CD4-positive, alpha-beta T cell treated with Interleukin-6 at 100 ng/mL for 8 hours (primary cell): Measurements from ENCODE around the gene NOP53.
A peak's percentile ranks its signal among the peaks of the same experiment; 100 is the strongest.
"Not testable (repeated sequence)": the region's sequence is repeated elsewhere in the genome, so short reads cannot be mapped to it uniquely, and the experiment has no call there.

Experiments used
- DNase-seq: peaks from one replicate; pipeline ENCODE4 v3.0.0-alpha.2; 2020; ENCODE audit warnings: mixed read lengths, low spot score

Gene NOP53

DNA sequence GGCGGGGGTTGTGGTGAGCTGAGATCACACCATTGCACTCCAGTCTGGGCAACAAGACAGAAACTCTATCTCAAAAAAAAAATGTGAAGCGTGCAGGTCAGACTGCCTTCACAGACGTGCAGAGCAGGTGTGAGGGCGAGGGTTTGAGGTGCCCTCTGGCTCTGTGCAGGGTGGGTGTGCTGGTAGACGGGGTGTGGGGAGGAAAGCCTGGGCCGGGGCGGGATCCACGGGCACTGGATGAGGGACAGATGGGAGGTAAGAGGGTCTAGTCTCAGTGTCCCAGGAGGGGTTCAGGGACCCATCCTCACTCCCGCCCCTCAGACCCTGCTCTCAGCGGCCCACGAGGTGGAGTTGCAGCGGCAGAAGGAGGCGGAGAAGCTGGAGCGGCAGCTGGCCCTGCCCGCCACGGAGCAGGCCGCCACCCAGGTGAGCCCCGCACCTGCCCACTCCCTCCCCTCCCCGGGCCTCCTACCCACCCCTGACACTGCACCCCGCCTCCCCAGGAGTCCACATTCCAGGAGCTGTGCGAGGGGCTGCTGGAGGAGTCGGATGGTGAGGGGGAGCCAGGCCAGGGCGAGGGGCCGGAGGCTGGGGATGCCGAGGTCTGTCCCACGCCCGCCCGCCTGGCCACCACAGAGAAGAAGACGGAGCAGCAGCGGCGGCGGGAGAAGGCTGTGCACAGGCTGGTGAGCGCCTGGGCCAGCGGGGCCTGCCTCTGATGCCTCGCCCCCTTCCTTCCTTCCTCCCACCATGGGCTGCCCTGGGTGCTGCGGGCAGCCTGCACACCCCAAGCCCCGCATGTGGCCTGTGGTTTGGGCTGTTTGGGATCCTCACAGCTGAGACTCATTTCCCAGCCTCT, 9.1 kb downstream of the NOP53 start:
- DNase-seq, result no peak

DNA sequence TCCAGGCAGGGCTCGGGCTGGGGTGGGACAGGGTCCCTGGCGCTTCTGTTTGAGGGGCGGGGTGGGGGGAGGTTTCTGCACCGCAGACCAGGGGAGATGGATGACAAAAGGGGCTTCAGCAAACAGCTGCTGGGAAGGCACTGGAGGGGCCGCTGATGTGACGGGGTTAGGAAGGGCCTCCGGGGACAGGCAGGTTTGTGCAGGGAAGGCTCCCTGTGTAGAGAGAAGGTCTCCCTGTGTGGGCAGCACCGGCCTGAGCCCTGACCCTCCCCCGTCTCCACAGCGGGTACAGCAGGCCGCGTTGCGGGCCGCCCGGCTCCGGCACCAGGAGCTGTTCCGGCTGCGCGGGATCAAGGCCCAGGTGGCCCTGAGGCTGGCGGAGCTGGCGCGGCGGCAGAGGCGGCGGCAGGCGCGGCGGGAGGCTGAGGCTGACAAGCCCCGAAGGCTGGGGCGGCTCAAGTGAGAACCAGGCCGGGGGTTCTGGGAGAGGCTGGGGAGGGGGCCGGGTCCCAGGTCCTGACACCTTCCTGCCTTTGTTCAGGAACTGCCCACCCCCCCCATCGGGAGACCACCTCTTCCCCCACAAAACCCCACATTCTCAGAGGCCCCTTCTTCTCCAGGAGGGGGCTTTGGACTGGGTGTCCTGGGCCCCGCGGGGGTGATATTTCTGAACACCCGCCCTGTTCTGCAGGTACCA, 9.9 kb downstream of the NOP53 start:
- no peak for DNase-seq

DNA sequence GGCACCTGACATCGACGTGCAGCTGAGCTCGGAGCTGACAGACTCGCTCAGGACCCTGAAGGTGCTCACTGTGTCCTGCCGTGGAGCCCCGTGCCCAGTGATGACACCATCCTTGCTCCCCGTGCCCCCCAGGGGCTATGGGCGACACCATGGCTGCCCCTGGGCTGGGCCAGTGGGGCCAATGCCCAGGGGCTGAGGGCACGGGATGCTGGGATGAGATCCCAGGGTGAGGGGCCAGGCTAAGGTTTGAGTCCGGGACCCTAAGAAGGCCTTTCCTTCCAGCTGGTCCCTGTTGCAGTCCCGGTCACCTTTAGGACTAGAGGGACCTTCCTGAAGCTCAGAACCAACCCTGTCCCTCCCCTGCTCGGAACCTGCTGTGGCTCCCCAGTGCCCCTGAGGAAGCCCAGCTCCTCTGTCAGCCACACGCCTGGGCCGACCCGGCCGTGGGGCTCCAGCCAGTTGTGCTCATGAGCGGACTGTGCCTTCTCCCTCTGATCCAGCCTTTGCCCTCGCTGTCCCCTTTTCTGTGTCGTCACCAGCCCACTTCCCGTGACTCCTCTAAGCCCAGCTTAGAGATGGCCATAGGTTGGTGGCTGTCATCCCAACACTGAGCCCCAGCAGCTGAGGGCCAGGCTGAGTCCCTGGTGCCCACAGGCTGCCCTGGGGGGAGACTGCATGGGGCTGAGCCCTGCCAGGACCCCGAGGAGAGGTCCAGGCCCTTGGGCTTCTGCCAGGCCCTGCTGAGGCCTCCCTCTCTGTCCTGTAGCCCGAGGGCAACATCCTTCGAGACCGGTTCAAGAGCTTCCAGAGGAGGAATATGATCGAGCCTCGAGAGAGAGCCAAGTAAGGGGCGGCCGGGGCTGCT, 10.6 kb downstream of the NOP53 start:
- DNase-seq, result no peak

DNA sequence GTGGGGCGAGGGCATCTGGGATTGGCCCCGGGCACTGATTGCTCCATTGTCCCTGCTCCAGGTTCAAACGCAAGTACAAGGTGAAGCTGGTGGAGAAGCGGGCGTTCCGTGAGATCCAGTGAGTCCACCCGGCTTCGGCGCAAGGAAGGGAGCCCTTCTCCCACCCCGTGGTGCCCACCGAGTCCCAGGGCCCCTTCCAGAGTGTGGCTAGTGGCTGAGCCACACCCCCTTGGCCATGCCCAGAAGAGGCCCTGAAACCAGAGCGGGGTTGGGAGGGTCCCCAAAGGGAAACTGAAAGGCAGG, 11.2 kb downstream of the NOP53 start:
- no peak for DNase-seq

DNA sequence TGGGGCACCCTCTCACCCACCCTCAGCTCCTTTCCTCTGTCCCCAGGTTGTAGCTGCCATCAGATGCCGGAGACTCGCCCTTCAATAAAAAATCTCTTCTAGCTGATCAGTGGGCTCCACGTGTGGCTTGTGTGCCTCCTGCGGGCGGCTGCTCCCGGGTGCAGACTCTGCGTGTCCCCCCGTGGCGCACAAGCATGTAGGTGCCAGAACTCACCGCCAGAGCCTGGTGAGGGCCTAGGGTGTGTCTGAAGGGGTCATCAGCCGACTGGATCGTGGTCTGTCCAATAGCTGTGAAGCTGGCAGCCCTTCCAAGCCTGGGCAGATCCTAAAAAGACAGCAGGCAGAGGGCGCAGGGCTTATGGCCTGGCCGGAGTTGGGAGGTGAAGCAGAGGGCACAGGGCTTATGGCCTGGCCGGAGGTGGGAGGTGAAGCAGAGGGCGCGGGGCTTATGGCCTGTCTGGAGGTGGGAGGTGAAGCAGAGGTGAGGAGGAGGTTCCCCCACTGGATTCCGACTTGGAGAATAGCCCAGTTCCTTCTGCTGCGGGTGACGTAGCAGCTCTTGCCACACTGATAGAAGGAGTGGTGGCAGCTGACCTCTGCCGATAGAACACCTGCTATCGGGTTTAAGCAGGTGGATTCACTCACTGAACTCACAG, 11.7 kb downstream of the NOP53 start:
- no peak for DNase-seq

DNA sequence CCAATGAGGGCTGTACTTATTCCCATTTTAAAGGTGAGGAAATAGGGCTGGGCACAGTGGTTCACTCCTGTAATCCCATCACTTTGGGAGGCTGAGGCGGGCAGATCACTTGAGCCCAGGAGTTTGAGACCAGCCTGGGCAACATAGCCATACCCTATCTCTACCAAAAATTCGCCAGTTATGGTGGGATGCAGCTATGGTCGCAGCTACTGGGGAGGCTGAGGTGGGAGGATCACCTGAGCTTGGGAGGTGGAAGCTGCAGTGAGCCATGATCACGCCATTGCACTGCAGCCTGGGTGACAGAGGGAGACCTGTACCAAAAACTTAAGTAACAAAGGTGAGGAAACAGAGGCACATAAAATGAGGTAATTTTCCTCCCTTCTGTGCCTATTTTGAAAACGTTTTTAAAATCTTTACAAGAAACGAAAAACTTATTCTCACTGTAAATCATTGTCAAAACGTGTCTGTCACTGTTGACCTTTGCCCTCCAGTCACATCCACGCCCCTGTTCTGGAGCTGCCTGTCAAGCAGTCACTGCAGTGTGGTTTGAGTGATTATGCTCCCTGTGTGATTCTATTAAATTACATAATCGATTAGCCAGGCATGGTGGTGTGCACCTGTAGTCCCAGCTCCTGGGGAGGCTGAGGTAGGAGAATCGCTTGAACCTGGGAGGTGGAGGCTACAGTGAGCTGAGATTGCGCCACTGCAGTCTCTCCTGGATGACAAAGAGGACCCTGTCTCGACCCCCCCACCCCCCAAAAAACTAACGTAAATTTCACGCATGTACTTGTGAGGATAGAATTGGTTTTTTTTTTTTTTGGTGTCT, 12.5 kb downstream of the NOP53 start:
- DNase-seq, result no peak

DNA sequence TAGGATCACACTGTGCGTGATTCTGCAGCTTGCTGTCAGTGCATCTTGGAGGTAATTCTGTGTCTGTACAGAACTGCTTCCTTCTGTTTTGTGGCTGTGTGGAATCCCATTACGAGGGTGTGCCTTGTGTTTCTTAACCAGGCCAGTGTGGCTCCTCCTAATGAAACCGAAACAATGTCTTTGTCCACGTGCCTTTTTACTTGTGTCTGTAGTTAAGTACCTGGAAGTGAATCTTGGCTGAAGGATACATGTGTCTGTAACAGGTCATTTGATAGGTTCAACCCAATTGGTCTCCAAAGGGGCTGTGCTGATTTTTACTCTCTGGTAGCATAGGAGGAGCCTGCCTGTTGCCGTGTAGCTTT, 13.1 kb downstream of the NOP53 start:
- no peak for DNase-seq

DNA sequence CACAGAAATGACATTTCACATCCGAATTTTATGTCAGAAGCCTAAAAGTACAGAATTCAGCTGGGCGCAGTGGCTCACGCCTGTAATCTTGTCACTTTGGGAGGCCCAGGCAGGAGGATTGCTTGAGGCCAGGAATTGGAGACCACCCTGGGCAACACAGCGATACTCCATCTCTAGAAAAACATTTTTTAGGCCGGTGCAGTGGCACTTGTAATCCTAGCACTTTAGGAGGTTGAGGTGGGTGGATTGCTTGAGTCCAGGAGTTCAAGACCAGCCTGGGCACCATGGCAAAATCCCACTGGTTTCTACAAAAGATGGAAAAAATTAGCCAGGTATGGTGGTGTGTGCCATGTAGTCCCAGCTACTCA, 15.3 kb downstream of the NOP53 start:
- DNase-seq, result no peak

DNA sequence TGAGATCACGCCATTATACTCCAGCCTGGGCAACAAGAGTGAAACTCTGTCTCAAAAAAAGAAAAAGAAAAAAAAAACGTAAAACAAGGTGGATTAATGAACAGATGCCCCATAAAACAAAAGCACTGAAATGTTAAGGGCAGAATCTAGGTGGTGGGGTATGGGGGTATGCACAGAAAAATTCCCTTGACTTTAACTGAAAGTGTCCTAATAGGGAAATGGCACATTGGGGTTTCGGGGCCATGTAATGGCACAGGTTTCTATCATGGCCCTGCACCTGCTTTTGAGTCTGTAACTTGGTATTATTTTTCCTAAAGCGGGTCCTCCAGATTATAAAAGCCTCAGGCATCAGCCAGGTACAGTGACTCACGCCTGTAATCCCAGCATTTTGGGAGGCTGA, 16.2 kb downstream of the NOP53 start:
- no peak for DNase-seq

DNA sequence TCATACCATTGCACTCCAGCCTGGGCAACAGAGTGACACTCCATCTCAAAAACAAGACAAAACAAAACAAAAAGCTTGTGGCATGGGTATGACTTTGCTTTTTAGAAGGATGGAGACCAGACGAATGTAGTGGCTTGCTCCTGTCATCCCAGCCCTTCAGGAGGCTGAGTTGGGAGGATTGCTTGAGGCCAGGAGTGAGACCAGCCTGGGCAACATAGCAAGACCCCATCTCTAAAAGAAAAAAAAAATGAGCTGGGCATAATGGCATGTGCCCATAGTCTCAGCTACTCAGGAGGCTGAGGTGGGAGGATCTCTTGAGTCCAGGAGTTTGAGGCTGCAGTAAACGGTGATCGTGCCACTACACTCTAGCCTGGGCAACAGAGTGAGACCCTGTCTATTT, 16.8 kb downstream of the NOP53 start:
- DNase-seq, result no peak

DNA sequence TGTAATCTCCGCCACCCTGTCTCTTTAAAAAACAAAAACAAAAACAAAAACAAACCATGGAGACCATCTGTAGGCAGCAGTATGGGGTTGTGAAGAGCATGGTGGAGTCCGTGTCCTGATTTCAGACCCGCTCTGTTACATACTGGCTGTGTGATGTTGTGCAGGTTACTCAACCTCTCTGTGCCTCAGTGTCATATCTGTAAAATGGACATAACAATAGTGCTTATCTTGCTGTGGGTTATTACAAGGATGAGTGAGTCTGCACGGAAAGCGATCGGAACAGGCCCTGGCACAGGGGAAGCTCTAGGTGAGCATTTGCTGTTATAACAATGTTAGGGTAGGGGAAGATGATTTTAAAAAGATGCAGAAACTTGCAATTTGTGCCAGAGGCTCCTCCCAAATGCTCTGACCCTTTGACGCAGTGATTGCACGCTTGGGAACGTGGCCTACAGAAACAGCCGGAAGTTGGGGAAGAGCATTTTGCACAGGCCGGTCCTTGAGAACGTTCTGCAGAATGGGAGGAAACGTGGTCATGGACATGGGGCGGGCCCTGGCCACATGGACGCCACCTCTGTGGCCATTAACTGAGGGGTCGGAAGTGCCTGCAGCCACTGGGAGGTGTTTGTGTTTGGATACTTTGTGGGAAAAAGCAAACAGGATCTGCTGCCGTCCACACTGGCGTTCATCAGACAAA, 17.4 kb downstream of the NOP53 start:
- no peak for DNase-seq

DNA sequence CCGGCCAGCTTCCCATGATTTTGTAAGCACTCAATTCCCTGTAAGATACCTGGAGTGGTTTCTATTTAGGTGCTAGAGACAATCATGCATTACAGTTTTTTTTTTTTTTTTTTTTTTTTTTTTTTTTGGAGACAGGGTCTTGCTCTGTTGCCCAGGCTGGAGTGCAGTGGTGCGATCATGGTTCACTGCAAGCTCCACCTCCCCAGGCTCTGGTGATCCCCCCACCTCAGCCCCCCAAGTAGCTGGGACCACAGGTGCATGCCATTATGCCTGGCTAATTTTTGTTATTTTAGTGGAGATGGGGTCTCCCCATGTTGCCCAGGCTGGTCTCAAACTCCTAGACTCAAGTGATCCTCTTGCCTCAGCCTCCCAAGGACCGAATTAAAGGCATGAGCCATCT, 19.4 kb downstream of the NOP53 start:
- DNase-seq, result not testable (repeated sequence)

DNA sequence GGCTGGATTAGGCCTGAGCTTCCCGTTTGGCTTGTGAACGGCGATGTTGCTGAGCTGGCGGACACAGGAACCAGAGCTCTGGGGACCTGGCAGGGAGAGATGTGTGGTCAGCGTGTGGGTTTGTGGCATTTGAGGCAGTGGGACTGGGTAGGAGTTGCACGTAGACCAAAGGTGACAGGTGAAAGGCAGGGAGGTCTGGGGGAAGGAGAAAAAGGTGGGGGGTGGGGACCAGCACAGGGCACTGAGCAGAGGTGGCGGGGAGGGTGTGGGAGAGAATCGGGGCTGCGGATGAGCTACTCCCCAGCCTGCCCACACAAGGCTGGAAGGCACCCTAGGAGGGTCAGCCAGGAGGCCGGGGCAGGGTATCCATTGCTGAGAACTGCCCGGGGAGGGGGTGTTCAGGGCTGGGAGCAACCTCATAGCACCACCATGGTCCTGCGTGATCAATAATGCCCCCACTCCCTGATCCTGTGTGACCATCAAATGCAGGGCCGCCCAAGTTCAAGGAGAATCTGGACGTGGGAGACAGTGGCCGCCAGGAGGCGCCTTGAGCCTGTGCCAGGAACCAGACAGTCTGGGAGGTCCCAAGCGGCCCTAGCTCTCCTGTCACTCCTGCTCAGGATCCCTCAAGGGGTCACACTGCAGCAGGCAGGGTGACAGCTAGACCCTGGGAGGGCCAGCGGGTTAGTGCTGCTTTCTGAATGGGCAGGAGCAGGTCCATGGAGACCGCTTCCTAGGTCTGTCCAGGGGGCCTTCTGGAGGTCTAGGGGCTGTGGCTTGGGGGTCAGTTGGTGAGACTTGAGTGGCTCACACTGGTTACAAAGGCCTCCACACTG, 20.4 kb downstream of the NOP53 start:
- DNase-seq, result peak; percentile 26

DNA sequence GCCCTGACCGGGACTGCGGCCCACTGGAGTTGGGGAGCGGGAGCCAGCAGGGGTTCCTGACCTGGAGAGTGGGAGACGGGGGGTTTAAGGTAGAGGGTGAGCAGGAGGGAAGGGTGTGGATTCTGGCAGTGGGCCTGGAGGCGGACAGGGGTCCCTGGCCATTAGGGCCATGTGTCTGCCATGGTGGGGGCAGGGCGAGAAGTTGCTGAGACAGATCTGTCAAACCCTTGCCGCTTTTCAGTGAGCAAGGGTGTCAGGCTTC, 20.9 kb downstream of the NOP53 start:
- DNase-seq, result no peak

DNA sequence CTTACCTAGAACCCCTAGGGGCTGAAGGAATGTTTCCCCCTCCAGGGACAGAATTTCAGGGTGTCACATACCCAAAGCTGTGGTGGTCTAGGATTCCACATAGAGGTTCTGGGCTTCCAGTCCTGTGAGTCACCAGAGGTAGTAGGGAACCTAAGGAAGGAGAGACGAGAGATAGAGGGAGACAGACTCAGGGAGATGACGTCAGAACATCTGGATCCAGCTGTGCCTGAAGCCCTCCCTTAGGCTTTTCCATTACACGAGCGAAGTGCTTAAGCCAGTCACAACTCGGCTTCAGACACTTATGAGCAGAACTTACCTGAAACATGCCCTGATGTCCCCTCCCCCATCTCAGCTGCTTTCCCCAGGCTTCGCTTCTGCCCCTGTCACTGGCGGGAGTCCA, 21.3 kb downstream of the NOP53 start:
- no peak for DNase-seq

DNA sequence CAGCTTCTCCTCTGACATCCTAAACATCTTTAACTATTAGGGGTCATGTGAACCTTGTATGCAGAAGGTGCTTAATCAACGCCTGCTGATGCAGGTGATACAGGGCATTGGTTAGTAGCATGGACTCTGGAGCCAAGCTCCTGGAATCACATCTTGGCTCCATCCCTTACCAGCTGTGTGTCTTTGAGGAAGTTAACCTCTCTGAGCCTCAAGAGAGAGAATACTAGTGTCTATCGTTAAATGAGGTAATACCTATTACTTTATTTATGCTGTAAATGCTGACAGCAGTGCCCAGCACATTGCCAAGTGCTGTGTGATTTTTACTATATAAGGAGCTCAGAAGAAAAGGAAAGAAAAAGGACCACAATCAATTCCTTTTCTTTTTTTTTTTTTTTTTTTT, 22.0 kb downstream of the NOP53 start:
- DNase-seq, result no peak

DNA sequence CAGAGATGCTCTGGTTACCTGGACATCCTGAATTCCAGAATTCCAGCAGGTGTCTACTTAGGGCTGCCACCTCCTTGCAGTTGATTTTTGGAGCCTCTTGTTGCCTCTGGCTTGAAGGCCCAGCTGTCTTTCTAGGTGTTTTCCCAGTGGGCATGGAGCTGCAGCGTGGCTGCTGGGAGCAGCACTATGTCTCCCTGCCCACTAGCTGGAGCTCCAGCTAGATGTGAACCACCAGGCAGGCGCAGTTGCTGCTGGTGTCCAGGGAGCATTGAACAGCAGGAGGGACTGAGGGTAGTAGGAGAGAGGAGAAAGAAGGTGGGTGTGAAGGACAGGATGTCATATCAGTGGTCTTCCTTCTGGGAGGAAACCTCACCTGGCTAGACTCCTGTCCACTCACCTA, 23.3 kb downstream of the NOP53 start:
- no peak for DNase-seq

DNA sequence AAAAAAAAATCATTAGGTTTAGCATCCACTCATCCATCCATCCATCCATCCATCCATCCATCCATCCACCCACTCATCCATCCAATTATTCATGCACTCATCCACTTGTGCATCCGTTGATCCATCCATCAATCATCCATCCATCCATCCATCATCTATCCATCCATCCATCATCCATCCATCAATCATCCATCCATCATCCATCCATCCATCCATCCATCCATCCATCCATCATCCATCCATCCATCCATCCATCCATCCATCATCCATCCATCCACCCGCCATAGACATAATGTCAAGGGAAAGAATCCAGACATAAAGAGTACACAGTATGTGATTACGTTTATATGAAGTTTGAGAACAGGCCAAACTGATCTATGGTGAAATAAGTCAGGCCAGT, 24.2 kb downstream of the NOP53 start:
- DNase-seq, result no peak

DNA sequence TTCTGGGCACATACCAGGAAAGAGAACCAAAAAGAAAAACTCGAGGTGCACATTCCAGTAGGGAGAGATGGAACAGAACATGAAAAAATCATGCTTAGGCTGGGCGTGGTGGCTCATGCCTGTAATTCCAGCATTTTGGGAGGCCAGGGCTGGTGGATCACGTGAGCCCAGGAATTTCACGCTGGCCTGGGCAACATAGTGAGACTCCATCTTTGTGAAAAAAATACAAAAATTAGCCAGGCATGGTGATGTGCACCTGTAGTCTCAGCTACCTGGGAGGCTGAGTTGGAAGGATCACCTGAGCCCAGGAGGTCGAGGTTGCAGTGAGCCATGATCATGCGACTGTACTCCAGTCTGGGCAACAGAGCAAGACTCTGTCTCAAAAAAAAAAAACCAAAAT, 25.9 kb downstream of the NOP53 start:
- DNase-seq, result not testable (repeated sequence)

DNA sequence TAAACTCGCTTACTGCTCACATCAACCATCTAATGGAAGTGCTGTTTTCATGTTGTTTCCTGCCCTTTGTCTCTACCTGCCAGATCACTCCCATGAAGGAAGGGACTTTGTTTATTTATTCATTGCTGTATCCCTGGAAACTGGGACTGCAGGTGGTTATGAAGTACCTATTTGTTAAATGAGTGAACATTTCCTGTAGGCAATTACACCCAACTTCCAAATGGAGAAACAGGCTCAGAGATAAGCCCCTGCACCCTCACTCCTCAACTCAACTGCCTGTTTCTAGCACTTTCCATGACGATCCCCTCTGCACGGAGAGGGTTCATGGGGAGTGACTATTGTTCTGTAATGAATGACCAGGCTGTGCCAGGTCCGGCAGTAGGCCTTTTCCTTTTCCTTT, 31.2 kb downstream of the NOP53 start:
- no peak for DNase-seq
